Kidney (tissue), 14 donors: ENCODE results near the gene EIF4E. TPM values are rescaled to one million over a fixed set of nuclear protein-coding genes. Genes with fewer than 3 reads are reported as not detected.
"Not testable (repeated sequence)": the region's sequence is repeated elsewhere in the genome, so short reads cannot be mapped to it uniquely, and the experiment has no call there.

Experiments
- DNase-seq, 5 donors: peaks; one replicate each; pipeline ENCODE4 v3.0.0-alpha.2; 2013 to 2020
- FAIRE-seq: peaks from 2 replicates; lab custom pipeline; 2012; peaks lifted over from hg19 to GRCh38; lab: Jason Lieb, UNC
- H3K27ac ChIP-seq, 2 donors: one replicate each; pipeline ENCODE4 v1.7.0; 2013; ENCODE audit warnings: low read depth in 2 of 2, low read length in 2 of 2, inconsistent platforms in 1 of 2
- H3K27me3 ChIP-seq: one replicate; pipeline ENCODE4 v1.7.1; 2013; ENCODE audit warnings: low read length, inconsistent platforms; ENCODE audit not compliant: control insufficient read depth, insufficient read depth
- H3K36me3 ChIP-seq, 3 donors: one replicate each; pipeline versions ENCODE4 v1.7.0 to v1.7.1; 2013; ENCODE audit warnings: low read length in 3 of 3, control low read depth in 1 of 3, inconsistent platforms in 1 of 3; ENCODE audit not compliant: insufficient read depth in 3 of 3, control insufficient read depth in 2 of 3
- H3K4me1 ChIP-seq, 3 donors: one replicate each; pipeline versions ENCODE4 v1.7.0 to v1.7.1; 2013; ENCODE audit warnings: low read length in 3 of 3, inconsistent platforms in 1 of 3, low read depth in 1 of 3; ENCODE audit not compliant: control insufficient read depth in 2 of 3, insufficient read depth in 2 of 3
- H3K4me3 ChIP-seq, 3 donors: one replicate each; pipeline versions ENCODE4 v1.7.0 to v1.8.1; 2013; ENCODE audit warnings: low read length in 3 of 3, control low read depth in 1 of 3, inconsistent platforms in 1 of 3
- H3K9ac ChIP-seq, 3 donors: one replicate each; pipeline versions ENCODE4 v1.7.0 to v1.7.1; 2013; ENCODE audit warnings: low read length in 3 of 3, control low read depth in 1 of 3, inconsistent platforms in 1 of 3
- H3K9me3 ChIP-seq, 3 donors: one replicate each; pipeline versions ENCODE4 v1.7.0 to v1.7.1; 2013; ENCODE audit warnings: low read length in 3 of 3, control low read depth in 1 of 3, inconsistent platforms in 1 of 3; ENCODE audit not compliant: control insufficient read depth in 2 of 3, insufficient read depth in 1 of 3
- intact Hi-C: fragments of 100-400 bp; cut with DNase I; formaldehyde crosslinking; loops from one replicate; pipeline ENCODE4 v1.11.1; 2022
- polyA plus RNA-seq: library from polyadenylated mRNA; stranded (reverse); fragments of 350-450 nt; fragmentation: Illumina TruSeq; extraction: RNeasy Lipid Tissue Mini Kit (QIAGEN cat#74804); gene quantifications from one replicate; pipeline ENCODE4 v1.2.3, GENCODE V29; 2014; ENCODE audit warnings: low read depth, low replicate concordance; ENCODE audit not compliant: insufficient read depth
- total RNA-seq: library from RNA; stranded (reverse); fragmentation: NEBNext Ultra II Directional; extraction: Animal tissue kit (Norgen Biotek cat#: 25700); gene quantifications from one replicate; pipeline ENCODE4 v1.2.1, GENCODE V29; 2021
- TF ChIP-seq, protein P1 (sequence below): IDR thresholded peaks from 3 replicates; pipeline ENCODE4 v1.5.1; 2012; ENCODE audit warnings: mild to moderate bottlenecking, moderate library complexity, borderline replicate concordance; ENCODE audit not compliant: insufficient read depth; ENCODE audit errors: extremely low read depth
- donor health status: control.
- donor health status: control.
- donor health status: control.
- donor health status: control.
- donor health status: control.
- donor health status: DM: yes; HTN: yes; CAD: no.
- donor health status: Normal renal cell carcinoma (clear cell type).

The EIF4E gene
- total and polyA plus RNA-seq, 2 donors from 2014 or later, result 52.3 to 63.2 TPM

DNA sequence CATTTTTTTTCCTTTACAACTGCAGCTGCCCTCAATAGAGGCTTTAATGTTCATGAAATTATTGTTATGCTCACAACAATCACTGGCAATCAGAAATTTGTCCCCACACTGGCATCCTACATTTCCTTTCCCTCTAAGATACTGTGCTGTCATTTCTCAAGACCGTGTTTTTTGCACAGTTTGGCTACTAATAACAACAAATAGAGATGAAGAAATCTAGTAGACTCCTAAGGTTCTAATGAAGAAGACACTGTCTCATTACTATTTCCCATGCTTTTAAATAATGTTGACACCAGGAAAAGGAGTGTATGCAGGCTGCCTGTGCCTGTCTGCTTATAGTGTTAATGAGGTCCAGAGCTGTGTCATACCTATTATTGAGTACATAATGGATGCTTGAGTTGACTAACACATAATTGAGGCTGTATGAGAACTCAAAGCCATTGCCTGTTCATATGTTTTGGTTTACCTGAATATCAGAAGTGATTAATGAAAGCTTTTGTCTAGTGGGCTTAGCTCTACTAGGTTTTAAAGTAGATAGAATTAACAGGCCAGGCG is 1.5 kb upstream of the EIF4E start:
- TF ChIP-seq, protein P1, sequence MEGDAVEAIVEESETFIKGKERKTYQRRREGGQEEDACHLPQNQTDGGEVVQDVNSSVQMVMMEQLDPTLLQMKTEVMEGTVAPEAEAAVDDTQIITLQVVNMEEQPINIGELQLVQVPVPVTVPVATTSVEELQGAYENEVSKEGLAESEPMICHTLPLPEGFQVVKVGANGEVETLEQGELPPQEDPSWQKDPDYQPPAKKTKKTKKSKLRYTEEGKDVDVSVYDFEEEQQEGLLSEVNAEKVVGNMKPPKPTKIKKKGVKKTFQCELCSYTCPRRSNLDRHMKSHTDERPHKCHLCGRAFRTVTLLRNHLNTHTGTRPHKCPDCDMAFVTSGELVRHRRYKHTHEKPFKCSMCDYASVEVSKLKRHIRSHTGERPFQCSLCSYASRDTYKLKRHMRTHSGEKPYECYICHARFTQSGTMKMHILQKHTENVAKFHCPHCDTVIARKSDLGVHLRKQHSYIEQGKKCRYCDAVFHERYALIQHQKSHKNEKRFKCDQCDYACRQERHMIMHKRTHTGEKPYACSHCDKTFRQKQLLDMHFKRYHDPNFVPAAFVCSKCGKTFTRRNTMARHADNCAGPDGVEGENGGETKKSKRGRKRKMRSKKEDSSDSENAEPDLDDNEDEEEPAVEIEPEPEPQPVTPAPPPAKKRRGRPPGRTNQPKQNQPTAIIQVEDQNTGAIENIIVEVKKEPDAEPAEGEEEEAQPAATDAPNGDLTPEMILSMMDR, result no peak
- Histone ChIP-seq H3K36me3 (peaks cover 0 to 5% (median 0%) of the 10 kb centered on the region in 3 donors), H3K27ac (peak overlapping the region in 1 of 2 donors; percentile 98), H3K9ac (peak overlapping the region in 1 of 3 donors; percentile 94), H3K27me3 (no peaks in the 10 kb centered on the region), H3K4me3 (peak overlapping the region in 2 of 3 donors; percentile 92 to 99), H3K9me3 (no peaks in the 10 kb centered on the region), H3K4me1 (peaks cover 0 to 5% (median 3%) of the 10 kb centered on the region in 3 donors)
- DNase-seq (no peak), FAIRE-seq (no peak)
- intact Hi-C loops, result no loop called here

DNA sequence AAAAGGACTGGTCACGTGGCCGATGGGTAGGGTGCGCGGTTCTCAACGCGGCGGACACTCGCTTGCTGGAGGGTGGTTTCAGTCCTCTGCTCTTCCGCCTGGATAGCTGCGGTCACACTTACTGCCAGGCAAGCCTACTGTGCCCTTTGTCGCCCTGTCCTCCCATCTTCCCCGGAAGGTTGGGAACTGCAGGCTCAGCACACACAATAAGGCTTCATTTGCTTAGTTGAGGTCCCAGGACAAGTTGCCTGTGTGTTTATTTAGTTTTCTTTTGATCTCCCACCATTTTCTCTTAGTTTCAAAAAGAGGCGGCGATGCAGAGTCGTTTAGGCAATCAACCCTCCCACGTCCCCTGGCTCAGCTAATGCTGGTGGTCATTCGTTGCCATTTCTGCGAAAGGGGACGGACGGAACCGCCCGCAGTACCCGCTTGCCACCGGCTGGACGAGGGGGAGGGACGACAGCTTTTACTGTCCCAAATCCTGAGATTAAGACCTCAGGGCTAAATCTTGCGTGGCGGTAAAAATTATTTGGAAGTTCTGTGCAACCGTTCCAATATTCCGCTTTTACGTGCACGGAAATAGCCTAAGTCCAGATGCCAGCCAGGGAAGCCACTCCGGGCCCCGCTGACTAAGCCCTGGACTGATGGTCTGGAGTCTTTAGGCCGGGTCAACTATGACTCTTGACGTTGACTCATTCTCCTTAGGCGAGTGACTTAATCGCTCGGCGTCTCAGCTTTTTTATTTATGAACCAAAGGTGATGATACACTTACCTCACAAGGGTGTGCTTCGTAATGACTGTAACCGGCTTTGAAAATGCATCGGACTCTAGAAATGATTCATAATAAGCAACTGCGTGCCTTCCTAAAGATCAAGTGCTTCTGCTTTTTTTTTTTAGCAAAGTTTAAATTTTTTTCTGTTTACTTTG is 671 bp upstream of the EIF4E start:
- TF ChIP-seq, protein P1, result no peak
- intact Hi-C loops, result no loop called here
- H3K27ac ChIP-seq, result peak overlapping the region; percentile 97 to 98
- peaks cover 0 to 5% (median 3%) of the 10 kb centered on the region in 3 donors for H3K4me1 ChIP-seq
- peak in 3 of 5 donors; percentile 78 to 80 (median 80) for DNase-seq
- peaks cover 0 to 6% (median 0%) of the 10 kb centered on the region in 3 donors for H3K36me3 ChIP-seq
- peak overlapping the region; percentile 92 to 99 (median 92) for H3K4me3 ChIP-seq
- H3K9ac ChIP-seq, result peak overlapping the region; percentile 94 to 95 (median 94)
- H3K9me3 ChIP-seq, result no peaks in the 10 kb centered on the region
- no peaks in the 10 kb centered on the region for H3K27me3 ChIP-seq
- no peak for FAIRE-seq

DNA sequence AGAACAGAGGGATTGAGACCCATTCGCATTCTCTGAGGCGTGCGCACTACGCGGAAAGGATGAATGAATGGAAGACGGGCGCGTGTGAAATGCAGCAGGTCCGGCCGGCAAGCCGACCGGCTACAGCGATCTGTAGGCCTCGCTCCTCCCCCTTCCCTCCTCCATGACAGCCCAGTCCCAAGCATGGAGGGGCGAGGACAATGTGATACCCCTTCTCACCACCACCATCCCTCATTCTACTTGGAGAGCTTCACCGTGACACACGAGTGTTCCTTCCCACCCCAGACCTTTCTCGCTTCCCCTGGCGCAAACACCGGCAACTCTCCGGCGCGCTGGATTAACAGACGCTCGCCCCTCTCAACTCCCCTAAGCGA is 815 bp downstream of the EIF4E start:
- Histone ChIP-seq H3K27me3 (no peaks in the 10 kb centered on the region), H3K27ac (peak overlapping the region; percentile 96), H3K4me1 (peaks cover 0 to 5% (median 3%) of the 10 kb centered on the region in 3 donors), H3K9me3 (no peaks in the 10 kb centered on the region), H3K36me3 (peaks cover 0 to 6% (median 0%) of the 10 kb centered on the region in 3 donors), H3K4me3 (peak overlapping the region; percentile 92 to 99 (median 97)), H3K9ac (peak overlapping the region; percentile 37 to 95 (median 85))
- TF ChIP-seq, protein P1, result no peak
- intact Hi-C loops, result no loop called here
- DNase-seq (peak; percentile 82 to 92 (median 89)), FAIRE-seq (no peak)

DNA sequence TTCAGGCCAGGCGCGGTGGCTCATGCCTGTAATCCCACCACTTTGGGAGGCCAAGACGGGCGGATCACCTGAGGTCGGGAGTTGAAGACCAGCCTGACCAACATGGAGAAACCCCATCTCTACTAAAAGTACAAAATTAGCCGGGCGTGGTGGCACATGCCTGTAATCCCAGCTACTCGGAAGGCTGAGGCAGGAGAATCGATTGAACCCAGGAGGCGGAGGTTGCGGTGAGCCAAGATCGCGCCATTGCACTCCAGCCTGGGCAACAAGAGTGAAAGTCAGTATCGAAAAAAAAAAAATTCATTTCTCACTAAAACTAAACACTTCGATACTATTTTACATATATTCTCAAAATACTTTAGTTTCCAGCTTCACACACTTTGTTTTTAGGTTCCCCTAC is 2.7 kb downstream of the EIF4E start:
- H3K36me3 ChIP-seq, H3K4me3 ChIP-seq, DNase-seq, H3K9me3 ChIP-seq, H3K4me1 ChIP-seq, H3K27me3 ChIP-seq, H3K9ac ChIP-seq, H3K27ac ChIP-seq, intact Hi-C loops, FAIRE-seq: not testable (repeated sequence)
